K562 (cell line): ENCODE measurements around the gene RARRES2. TPM values are rescaled to one million over a fixed set of nuclear protein-coding genes. Genes with fewer than 3 reads are reported as not detected.

Experiments used
- ARHGAP35 ChIP-seq: fragments of 450-650 bp; IDR thresholded peaks from 2 replicates; pipeline ENCODE4 v1.6.1; 2018; ENCODE audit not compliant: partially characterized antibody
- BCOR ChIP-seq: fragments of 450-650 bp; IDR thresholded peaks from 2 replicates; pipeline ENCODE4 v1.6.1; 2016
- BMI1 ChIP-seq: fragments of 150-350 bp; IDR thresholded peaks from 2 replicates; pipeline ENCODE4 v1.6.1; 2014; ENCODE audit warnings: low read length
- DEAF1 ChIP-seq: fragments of 450-650 bp; formaldehyde crosslinking; IDR thresholded peaks from 2 replicates; pipeline ENCODE4 v1.4.0; 2020; ENCODE audit warnings: mild to moderate bottlenecking, moderate library complexity
- EP300 ChIP-seq: IDR thresholded peaks from 2 replicates; pipeline ENCODE4 v1.6.1; 2012; ENCODE audit warnings: low read length, improper control_type of control experiment
- ETV6 ChIP-seq, 3 experiments: fragments of 150-350 bp in 1 of 3; sonication (generic) in 1 of 3; formaldehyde crosslinking in 1 of 3; IDR thresholded peaks; 2 replicates each; pipeline versions ENCODE4 v1.6.1 to v1.8.0; 2014 to 2022; ENCODE audit warnings: borderline replicate concordance in 2 of 3, low read depth in 2 of 3, antibody characterized with exemption in 1 of 3, low read length in 1 of 3, mild to moderate bottlenecking in 1 of 3, missing genetic modification reagents in 1 of 3
- FOXP1 ChIP-seq: sonication (generic); formaldehyde crosslinking; IDR thresholded peaks from 2 replicates; pipeline ENCODE4 v1.8.0; 2022; ENCODE audit warnings: mild to moderate bottlenecking, missing genetic modification reagents
- GABPB2 ChIP-seq: fragments of 250-450 bp; sonication (Bioruptor Pico); conservative IDR thresholded peaks from 2 replicates; pipeline ENCODE4 v1.5.1; 2021; ENCODE audit warnings: mild to moderate bottlenecking
- GATAD2B ChIP-seq: fragments of 450-650 bp; IDR thresholded peaks from 2 replicates; pipeline ENCODE4 v1.6.1; 2017; ENCODE audit warnings: mild to moderate bottlenecking, borderline replicate concordance
- HDGF ChIP-seq: fragments of 450-650 bp; IDR thresholded peaks from 2 replicates; pipeline ENCODE4 v1.6.1; 2016
- HOXB6 ChIP-seq: fragments of 250-450 bp; sonication (Bioruptor Pico); IDR thresholded peaks from 2 replicates; pipeline ENCODE4 v1.5.1; 2022; ENCODE audit warnings: mild to moderate bottlenecking, borderline replicate concordance
- MEF2D ChIP-seq: conservative IDR thresholded peaks from 2 replicates; pipeline ENCODE4 v1.6.1; 2016; ENCODE audit warnings: low read depth, missing genetic modification characterization, missing compliant biosample characterization
- PPARD ChIP-seq: fragments of 250-450 bp; sonication (Bioruptor Pico); IDR thresholded peaks from 2 replicates; pipeline ENCODE4 v1.8.0; 2022; ENCODE audit warnings: inconsistent platforms, mild to moderate bottlenecking, moderate library complexity
- RFX5 ChIP-seq: IDR thresholded peaks from 2 replicates; pipeline ENCODE4 v1.6.1; 2011; ENCODE audit warnings: low read depth, mild to moderate bottlenecking, improper control_type of control experiment, low read length
- RNF2 ChIP-seq: sonication (generic); IDR thresholded peaks from 2 replicates; pipeline ENCODE4 v1.6.1; 2016
- SIN3B ChIP-seq: fragments of 450-650 bp; IDR thresholded peaks from 2 replicates; pipeline ENCODE4 v1.6.1; 2017; ENCODE audit warnings: low read depth, mild to moderate bottlenecking, moderate library complexity
- TAF9B ChIP-seq: fragments of 450-650 bp; IDR thresholded peaks from 2 replicates; pipeline ENCODE4 v1.6.1; 2018; ENCODE audit warnings: mild to moderate bottlenecking; ENCODE audit not compliant: partially characterized antibody
- TCF7 ChIP-seq: sonication (generic); IDR thresholded peaks from 2 replicates; pipeline ENCODE4 v1.6.1; 2016; ENCODE audit warnings: antibody characterized with exemption, borderline replicate concordance
- TFAM ChIP-seq: fragments of 250-450 bp; sonication (Bioruptor Pico); conservative IDR thresholded peaks from 2 replicates; pipeline ENCODE4 v1.5.0; 2021; ENCODE audit warnings: mild to moderate bottlenecking, moderate library complexity
- ZC3H4 ChIP-seq: sonication (generic); formaldehyde crosslinking; IDR thresholded peaks from 2 replicates; pipeline ENCODE4 v1.9.0; 2021; ENCODE audit warnings: missing genetic modification reagents, borderline replicate concordance
- ZNF174 ChIP-seq: fragments of 250-450 bp; sonication (Bioruptor Pico); IDR thresholded peaks from 2 replicates; pipeline ENCODE4 v1.4.0; 2020; ENCODE audit warnings: mild to moderate bottlenecking
- ZNF263 ChIP-seq: sonication (generic); formaldehyde crosslinking; IDR thresholded peaks from 2 replicates; pipeline ENCODE4 v1.8.0; 2022; ENCODE audit warnings: mild to moderate bottlenecking, missing genetic modification reagents, borderline replicate concordance
- ZNF347 ChIP-seq: fragments of 450-650 bp; formaldehyde crosslinking; IDR thresholded peaks from 2 replicates; pipeline ENCODE4 v1.4.0; 2020; ENCODE audit warnings: low read depth, mild to moderate bottlenecking, moderate library complexity
- polyA plus RNA-seq, 8 experiments: library from polyadenylated mRNA; depleted of rRNA in 4 of 8; stranded (reverse) in 5 of 8; unstranded in 3 of 8; fragments of >200 nt; fragmentation: Nextera tagmentation in 2 of 8; fragmentation: Illumina TruSeq in 1 of 8; extraction: Ambion mirVana in 2 of 8; extraction: Trizol in 1 of 8; gene quantifications; 2 replicates each; pipeline versions ENCODE4 v1.2.1 to v1.2.3, GENCODE V29; 2011 to 2014; ENCODE audit warnings: inconsistent platforms in 1 of 8, missing spikeins in 1 of 8
- total RNA-seq, 7 experiments: library from RNA; depleted of rRNA in 6 of 7; stranded (reverse); fragments of >200 nt in 6 of 7; fragmentation: Illumina TruSeq in 2 of 7; extraction: Trizol in 2 of 7; gene quantifications; 2 replicates each; pipeline versions ENCODE4 v1.2.1 to v1.2.3, GENCODE V29; 2011 to 2021; ENCODE audit warnings: low replicate concordance in 1 of 7
- TF ChIP-seq, protein P1 (sequence below): fragments of 200-800 bp; sonication (Bioruptor generic); IDR thresholded peaks from 2 replicates; pipeline ENCODE4 v1.6.1; 2017; ENCODE audit warnings: missing genetic modification characterization, missing compliant biosample characterization
- TF ChIP-seq, protein P2 (sequence below): sonication (generic); formaldehyde crosslinking; IDR thresholded peaks from 2 replicates; pipeline ENCODE4 v1.8.1; 2022; ENCODE audit warnings: missing genetic modification reagents
- TF ChIP-seq, protein P3 (sequence below): fragments of 250-450 bp; sonication (Bioruptor Pico); IDR thresholded peaks from 2 replicates; pipeline ENCODE4 v1.8.0; 2021; ENCODE audit warnings: moderate library complexity, mild to moderate bottlenecking, inconsistent platforms

The RARRES2 gene
- total and polyA plus RNA-seq, 9 of the 15 experiments (the other 6 are each of a cell fraction or from before 2014, with no cell fraction given), result 0.11 to 1.7 (median 0.23) TPM; not detected in 6

DNA sequence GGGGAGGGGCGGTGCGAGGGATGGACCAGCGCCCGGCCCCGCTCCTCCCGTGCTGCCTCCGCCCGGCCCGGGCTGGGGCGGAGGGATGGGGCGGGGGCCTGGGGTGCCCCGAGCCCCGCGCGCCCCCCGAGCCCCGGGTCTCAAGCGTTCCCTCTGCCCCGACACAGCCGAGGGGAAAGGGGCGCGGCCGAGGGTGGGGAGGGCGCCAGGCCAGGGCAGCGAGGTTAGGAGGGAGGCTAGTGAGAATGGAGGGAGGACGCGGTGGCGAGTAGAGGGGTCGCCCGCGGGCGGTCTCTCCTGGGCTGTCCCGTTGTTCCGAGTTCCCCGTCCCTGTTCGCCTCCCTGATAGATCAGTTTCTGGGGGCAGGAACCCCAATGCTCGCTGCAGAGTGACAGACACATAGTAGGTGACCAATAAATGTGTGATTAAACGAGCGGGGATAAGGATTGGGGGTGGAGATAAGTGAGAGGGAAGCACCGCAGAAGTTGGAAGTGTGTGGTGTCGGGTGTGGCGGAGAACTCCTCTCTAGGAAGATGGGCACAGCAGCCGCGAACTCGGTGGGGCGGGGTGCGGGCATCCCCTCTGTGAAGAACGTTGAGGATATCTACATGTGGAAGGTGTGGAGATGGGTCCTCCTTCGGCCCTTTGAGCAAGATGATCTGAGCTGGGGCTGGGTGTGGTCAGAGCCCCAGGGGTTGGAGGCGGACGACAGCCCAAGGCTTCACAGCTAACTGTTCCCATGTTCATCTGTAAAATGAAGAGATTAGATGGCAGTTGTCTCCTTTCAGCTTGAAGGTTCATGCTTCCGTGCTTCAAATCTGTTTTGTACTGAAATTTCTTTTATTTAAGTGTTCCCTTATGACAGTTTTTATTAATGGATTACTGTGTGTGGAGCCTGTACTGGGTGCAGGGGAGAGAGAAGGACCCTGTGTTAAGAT is 38.3 kb upstream of the RARRES2 start (continued):
- TF ChIP-seq ZNF347 (CRISPR knock-in tag) (no peak), RNF2 (no peak), HDGF (no peak), GABPB2 (CRISPR knock-in tag) (no peak), ARHGAP35 (no peak), TFAM (CRISPR knock-in tag) (no peak), FOXP1 (CRISPR knock-in tag) (no peak), BCOR (no peak; the same call in 1 of the 2 replicates), TAF9B (no peak), HOXB6 (CRISPR knock-in tag) (no peak), DEAF1 (no peak), ETV6 (IDR thresholded peaks at IDR 0.05; ENCODE audit: borderline replicate concordance in 1 of 2, low read depth in 2 of 2, low read length in 1 of 2) (no peak), ETV6 (CRISPR knock-in tag; IDR thresholded peaks at IDR 0.05; ENCODE audit: borderline replicate concordance) (no peak), BMI1 (no peak), PPARD (CRISPR knock-in tag) (no peak), ZNF174 (no peak), EP300 (no peak), ZC3H4 (CRISPR knock-in tag) (no peak), SIN3B (no peak), GATAD2B (peak; percentile 58; the same call in 1 of the 2 replicates), ZNF263 (CRISPR knock-in tag) (0 out of 2 replicates have a peak, but pooled peaks have one; percentile 17), RFX5 (no peak), MEF2D (tag) (no peak), TCF7 (no peak)
- TF ChIP-seq, protein P1, sequence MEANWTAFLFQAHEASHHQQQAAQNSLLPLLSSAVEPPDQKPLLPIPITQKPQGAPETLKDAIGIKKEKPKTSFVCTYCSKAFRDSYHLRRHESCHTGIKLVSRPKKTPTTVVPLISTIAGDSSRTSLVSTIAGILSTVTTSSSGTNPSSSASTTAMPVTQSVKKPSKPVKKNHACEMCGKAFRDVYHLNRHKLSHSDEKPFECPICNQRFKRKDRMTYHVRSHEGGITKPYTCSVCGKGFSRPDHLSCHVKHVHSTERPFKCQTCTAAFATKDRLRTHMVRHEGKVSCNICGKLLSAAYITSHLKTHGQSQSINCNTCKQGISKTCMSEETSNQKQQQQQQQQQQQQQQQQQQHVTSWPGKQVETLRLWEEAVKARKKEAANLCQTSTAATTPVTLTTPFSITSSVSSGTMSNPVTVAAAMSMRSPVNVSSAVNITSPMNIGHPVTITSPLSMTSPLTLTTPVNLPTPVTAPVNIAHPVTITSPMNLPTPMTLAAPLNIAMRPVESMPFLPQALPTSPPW, result peak; percentile 67
- TF ChIP-seq, protein P2, sequence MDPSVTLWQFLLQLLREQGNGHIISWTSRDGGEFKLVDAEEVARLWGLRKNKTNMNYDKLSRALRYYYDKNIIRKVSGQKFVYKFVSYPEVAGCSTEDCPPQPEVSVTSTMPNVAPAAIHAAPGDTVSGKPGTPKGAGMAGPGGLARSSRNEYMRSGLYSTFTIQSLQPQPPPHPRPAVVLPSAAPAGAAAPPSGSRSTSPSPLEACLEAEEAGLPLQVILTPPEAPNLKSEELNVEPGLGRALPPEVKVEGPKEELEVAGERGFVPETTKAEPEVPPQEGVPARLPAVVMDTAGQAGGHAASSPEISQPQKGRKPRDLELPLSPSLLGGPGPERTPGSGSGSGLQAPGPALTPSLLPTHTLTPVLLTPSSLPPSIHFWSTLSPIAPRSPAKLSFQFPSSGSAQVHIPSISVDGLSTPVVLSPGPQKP (CRISPR knock-in tag), result no peak
- TF ChIP-seq, protein P3, sequence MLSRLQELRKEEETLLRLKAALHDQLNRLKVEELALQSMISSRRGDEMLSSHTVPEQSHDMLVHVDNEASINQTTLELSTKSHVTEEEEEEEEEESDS (CRISPR knock-in tag), result no peak
